GM12875 (cell line): ENCODE results near the gene FAF1.
A peak's percentile ranks its signal among the peaks of the same experiment; 100 is the strongest.

ENCODE experiments used
- H3K4me3 ChIP-seq: one replicate; pipeline ENCODE4 v1.5.1; 2011; ENCODE audit warnings: low read depth, low read length, control low read depth
- TF ChIP-seq, protein P1 (sequence below): IDR thresholded peaks from 2 replicates; pipeline ENCODE4 v1.5.1; 2011; ENCODE audit warnings: low read depth, mild to moderate bottlenecking, control low read depth, inconsistent platforms, low read length, moderate library complexity, borderline replicate concordance; ENCODE audit not compliant: insufficient read depth

Gene FAF1

DNA sequence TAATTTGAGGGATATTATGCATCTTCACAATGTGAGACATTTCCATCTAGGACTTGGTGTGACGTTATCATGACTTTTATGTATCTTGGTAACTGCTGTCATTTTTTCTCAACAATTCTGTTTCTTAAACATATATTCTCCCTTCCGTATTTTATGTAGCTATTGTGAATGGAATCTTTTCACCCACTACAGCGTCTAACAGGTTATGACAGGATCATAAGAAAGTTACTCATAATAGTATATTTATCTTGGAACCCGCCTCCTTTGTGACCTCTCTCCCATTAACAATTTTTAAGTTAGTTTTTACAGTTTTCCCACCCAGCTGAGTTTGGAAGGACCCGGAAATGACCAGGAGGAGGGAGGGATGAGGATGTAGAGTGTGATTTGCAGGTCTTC, 530.1 kb downstream of the FAF1 start:
- no peak overlapping the region for H3K4me3 ChIP-seq
- TF ChIP-seq, protein P1, sequence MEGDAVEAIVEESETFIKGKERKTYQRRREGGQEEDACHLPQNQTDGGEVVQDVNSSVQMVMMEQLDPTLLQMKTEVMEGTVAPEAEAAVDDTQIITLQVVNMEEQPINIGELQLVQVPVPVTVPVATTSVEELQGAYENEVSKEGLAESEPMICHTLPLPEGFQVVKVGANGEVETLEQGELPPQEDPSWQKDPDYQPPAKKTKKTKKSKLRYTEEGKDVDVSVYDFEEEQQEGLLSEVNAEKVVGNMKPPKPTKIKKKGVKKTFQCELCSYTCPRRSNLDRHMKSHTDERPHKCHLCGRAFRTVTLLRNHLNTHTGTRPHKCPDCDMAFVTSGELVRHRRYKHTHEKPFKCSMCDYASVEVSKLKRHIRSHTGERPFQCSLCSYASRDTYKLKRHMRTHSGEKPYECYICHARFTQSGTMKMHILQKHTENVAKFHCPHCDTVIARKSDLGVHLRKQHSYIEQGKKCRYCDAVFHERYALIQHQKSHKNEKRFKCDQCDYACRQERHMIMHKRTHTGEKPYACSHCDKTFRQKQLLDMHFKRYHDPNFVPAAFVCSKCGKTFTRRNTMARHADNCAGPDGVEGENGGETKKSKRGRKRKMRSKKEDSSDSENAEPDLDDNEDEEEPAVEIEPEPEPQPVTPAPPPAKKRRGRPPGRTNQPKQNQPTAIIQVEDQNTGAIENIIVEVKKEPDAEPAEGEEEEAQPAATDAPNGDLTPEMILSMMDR = no peak

DNA sequence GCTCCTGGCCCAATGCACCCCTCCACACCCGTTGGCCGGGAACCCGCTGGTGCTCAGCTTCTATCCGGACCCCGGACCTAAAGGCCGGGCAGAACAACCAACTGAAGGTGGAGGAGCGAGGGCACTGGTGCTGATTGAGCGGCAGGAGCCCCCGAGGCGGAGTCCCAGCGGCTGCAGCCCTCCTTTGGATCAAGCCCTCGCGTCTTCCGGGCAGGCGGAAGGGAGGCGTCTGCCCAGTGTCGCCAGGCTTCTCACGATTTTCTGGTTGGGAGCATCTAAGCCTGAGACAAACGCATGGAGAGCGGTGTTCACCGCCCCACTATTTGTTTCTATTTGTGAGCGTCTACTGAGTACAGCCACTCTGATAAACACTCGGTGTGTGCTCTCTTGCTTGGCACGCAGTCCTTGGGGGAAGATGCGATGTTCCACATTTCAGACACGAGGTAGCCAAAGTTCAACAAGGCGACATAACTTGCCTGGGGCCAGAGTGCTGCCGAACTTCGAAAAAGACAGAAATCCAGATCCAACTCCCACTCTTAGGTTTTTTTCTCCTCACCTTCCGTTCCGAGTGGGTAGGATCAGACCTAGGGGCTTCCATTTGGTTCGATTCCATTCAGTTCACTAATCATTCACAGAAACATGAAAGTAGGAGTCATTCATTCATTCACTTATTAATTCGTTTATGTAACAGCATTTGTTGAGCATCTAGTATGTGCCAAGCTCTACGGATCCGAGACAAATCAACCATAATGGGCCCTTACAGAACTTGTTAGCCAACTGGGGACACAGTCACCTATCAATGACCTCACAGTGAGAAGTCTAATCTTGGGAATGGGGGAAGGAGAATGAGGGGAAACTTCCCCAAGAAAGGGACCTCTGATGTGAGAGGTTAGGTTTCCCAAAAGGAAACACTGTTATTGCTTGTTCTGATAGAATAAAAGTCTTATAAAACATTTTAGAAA, 532.0 kb downstream of the FAF1 start:
- TF ChIP-seq, protein P1 = no peak
- H3K4me3 ChIP-seq = no peak overlapping the region

DNA sequence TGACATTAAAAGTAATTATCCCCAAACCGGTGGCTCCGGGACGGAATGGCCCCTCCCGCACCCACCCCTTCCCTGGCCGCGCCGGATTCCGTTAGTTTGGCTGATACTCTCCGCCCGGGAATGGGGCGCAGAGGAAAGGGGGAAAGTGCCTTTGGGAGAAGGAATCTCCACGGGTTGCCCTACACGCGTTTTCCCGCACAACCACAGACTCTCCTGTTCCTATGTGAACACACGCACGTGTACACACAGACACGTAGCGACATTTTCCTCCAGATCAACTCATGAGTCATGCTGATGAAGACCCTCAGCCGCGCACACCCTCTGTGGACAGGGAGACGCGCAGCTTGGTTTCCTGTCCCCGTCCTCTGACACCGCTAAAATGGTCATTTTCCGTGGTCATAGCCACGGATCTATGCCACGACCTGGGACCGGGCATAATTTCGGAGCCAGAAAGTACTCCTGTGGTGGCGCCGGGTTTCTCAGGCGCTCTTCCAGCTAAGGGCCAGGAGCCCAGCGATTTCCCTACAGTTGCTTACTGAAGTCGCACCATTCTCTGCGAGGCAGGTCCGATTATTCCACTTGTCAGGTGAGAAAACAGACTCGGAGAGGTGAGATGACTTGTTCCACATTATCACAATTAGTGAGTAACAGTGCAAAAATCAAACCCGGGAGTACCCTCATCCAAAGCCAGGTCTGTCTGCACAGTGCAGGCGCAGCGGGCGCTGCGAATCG, 532.8 kb downstream of the FAF1 start:
- no peak overlapping the region for H3K4me3 ChIP-seq
- TF ChIP-seq, protein P1 = no peak

DNA sequence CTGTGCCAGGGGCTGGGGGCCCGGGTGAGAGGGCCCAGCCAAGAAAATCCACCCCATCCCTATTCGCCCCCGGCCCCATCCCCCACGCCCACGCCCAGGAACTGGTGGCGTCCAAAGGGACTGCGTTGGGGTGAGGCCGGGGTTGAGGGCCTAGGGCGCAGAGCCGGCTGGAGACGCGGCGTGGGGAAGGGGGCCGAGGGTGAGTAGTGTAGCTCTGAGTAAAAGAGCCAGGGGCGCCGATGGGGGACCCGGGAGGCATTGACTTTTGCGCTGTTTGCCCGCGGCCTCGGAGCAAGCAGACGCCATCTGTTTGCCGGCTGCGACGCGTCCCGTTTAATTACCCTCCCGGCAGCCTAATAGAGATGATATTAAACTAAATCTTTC, 533.4 kb downstream of the FAF1 start:
- H3K4me3 ChIP-seq = no peak overlapping the region
- TF ChIP-seq, protein P1 = no peak

DNA sequence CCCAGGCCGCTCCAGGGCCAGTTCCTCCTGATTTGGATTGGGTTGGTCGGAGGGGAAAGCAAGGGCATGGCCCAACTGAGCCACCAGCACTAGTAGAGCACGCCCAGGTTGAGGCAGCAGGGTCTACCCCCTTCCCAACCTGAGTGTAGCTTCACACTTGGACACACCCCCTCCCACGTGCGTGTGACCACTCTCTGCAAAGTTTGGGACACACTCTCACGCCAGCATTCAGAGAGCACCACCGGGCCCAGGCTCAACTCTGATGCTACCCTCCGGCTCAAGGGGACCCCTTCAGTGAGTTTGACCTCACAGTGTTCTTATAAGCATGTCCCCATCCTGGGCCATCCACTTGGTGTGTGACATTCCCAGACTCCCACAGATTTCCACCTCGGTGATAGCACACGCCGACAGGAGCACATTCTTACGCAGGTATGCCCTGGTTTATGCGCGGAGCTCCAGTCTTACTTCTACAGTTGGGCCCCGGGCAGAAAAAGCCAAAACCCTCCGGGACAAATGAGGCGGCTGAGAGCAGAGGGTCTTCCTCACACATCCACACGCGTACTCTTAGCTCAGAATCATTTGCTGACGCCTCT, 533.9 kb downstream of the FAF1 start:
- H3K4me3 ChIP-seq = no peak overlapping the region
- TF ChIP-seq, protein P1 = no peak

DNA sequence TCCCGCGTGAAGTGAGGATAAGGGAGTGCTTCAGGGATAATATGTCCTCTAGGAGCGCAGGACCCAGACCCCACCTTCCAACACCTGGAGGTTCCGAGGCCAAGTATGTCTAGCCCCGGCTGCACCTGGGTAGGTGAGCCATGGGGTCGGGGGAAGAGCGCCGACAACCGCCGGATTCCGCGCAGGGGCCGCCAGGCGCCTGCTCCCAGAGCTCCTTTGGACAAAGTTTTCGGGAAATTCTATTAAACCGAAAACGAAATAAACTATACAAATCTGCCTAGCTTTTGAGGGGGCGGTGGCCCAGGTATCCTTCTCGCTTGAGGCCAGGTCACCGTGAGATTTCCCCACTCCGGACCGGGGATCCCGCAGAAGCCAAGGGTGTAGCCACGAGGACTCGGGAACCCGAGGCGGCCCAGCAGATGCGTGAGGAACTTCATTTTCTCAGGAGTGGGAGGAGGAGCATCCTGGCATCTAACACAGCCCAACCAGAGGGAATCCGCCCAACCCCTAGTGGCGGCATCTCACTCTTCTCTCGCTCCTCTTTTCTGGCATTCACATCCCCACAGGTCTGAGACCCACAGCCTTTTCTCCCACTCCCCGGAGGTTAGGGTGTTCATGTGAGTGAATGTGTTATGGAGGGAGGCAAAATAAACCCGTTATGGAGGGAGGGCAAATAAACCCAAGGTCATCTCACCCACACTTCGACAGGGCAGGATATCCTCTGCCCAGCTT, 534.5 kb downstream of the FAF1 start:
- TF ChIP-seq, protein P1 = 0 out of 2 replicates have a peak, but pooled peaks have one; percentile 14
- no peak overlapping the region for H3K4me3 ChIP-seq
